ENCODE measurements around the gene PNPT1. TPM values are rescaled to one million over a fixed set of nuclear protein-coding genes. Genes with fewer than 3 reads are reported as not detected.

Gene PNPT1
- polyA plus RNA-seq, 1 of the 3 experiments (the other 2 are of a cell fraction), result 11.7 TPM

- ChIA-PET CTCF (no interaction called here), POLR2A (no interaction called here)
- peak overlapping the region; percentile 59; the same call in 1 of the 2 replicates for H2AFZ ChIP-seq (ENCODE audit: low read depth)
- H3K4me1 ChIP-seq (ENCODE audit: control insufficient read depth in 1 of 2, insufficient read depth in 2 of 2, low read depth in 1 of 2, low read length in 1 of 2), result peaks cover 0 to 24% of the 10 kb centered on the region in 2 experiments; a peak in 2 of 4 replicates
- no peaks in the 10 kb centered on the region for H3K9me2 ChIP-seq
- peak overlapping the region; percentile 52; the same call in 1 of the 2 replicates for H3K9ac ChIP-seq
- no peaks in the 10 kb centered on the region for H4K20me1 ChIP-seq (ENCODE audit: insufficient read depth)
- peak overlapping the region; percentile 36 for H3K4me2 ChIP-seq
- H3K79me2 ChIP-seq (ENCODE audit: insufficient read depth), result peaks cover 63% of the 10 kb centered on the region
- no peaks in the 10 kb centered on the region for H3K9me3 ChIP-seq
- TF ChIP-seq ELF1 (IDR thresholded peaks at IDR 0.05), result no peak
- no peak for TF ChIP-seq REST (IDR thresholded peaks at IDR 0.05; ENCODE audit: low read depth, low read length)
- no peak for TF ChIP-seq YY1 (IDR thresholded peaks at IDR 0.05; ENCODE audit: low read depth)
- TF ChIP-seq USF1 (IDR thresholded peaks at IDR 0.05; ENCODE audit: borderline replicate concordance, low read depth), result no peak
- no peak for TF ChIP-seq TEAD4 (IDR thresholded peaks at IDR 0.05; ENCODE audit: borderline replicate concordance, insufficient read depth)
- no peak for TF ChIP-seq PBX3 (IDR thresholded peaks at IDR 0.05)
- TF ChIP-seq JUND (IDR thresholded peaks at IDR 0.05), result peak; percentile 44; the same call in 1 of the 2 replicates
- TF ChIP-seq FOSL2 (IDR thresholded peaks at IDR 0.05; ENCODE audit: borderline replicate concordance, low read depth), result peak; percentile 51; the same call in 1 of the 2 replicates
- TF ChIP-seq GATA2 (CRISPR knock-in tag; IDR thresholded peaks at IDR 0.05), result no peak
- no peak for TF ChIP-seq IRF3 (IDR thresholded peaks at IDR 0.05; ENCODE audit: low read depth, low read length)
- TF ChIP-seq RAD21 (IDR thresholded peaks at IDR 0.05; ENCODE audit: low read length), result no peak
- TF ChIP-seq TCF12 (IDR thresholded peaks at IDR 0.05), result 0 out of 2 replicates have a peak, but pooled peaks have one; percentile 35
- TF ChIP-seq POLR2AphosphoS5 (IDR thresholded peaks at IDR 0.05; ENCODE audit: low read depth, low read length), result no peak; the same call in 1 of the 2 replicates
- TF ChIP-seq RCOR1 (IDR thresholded peaks at IDR 0.05; ENCODE audit: low read length), result no peak
- TF ChIP-seq MEF2A (IDR thresholded peaks at IDR 0.05; ENCODE audit: borderline replicate concordance, low read depth), result no peak
- peak; percentile 48; the same call in 1 of the 2 replicates for TF ChIP-seq MAX (IDR thresholded peaks at IDR 0.05; ENCODE audit: low read depth)
- no peak for TF ChIP-seq FOXJ3 (CRISPR knock-in tag; IDR thresholded peaks at IDR 0.05)
- no peak for TF ChIP-seq RXRA (IDR thresholded peaks at IDR 0.05; ENCODE audit: borderline replicate concordance, low read depth)
- no peak for TF ChIP-seq CTCF (IDR thresholded peaks at IDR 0.05)
- TF ChIP-seq EZH2phosphoT487 (IDR thresholded peaks at IDR 0.05; ENCODE audit: borderline replicate concordance, low read depth), result no peak
- TF ChIP-seq TAF1 (IDR thresholded peaks at IDR 0.05; ENCODE audit: borderline replicate concordance, low read depth, low read length), result no peak
- no peak for DNase-seq
- peak overlapping the region; percentile 47 to 93; a peak in 3 of 4 replicates for H3K27ac ChIP-seq (ENCODE audit: low read depth in 2 of 2, low read length in 1 of 2)
- 38% methylated on average over 2 of the region's 2 CpGs for WGBS (ENCODE audit: low lambda C conversion rate)
- H3K4me3 ChIP-seq (ENCODE audit: low read depth in 2 of 2, low read length in 1 of 2), result peak overlapping the region in 1 of 2 experiments; percentile 24; a peak in 1 of 4 replicates
- H3K27me3 ChIP-seq (ENCODE audit: insufficient read depth), result no peaks in the 10 kb centered on the region
- H3F3A ChIP-seq (replicated peaks; ENCODE audit: insufficient read depth), result peaks cover 19% of the 10 kb centered on the region
- H3K36me3 ChIP-seq (replicated peaks in 1 of 2; ENCODE audit: control insufficient read depth in 1 of 2, insufficient read depth in 2 of 2, low read length in 1 of 2), result peaks cover 34 to 53% of the 10 kb centered on the region in 2 experiments
These were observed 108.1 kb downstream of the PNPT1 start for GRCh38 chr2:55585451-55586080.

Measured in SK-N-SH (cell line).